Astrocyte (in vitro differentiated cells and primary cell): ENCODE results near the gene RLBP1. TPM values are rescaled to one million over a fixed set of nuclear protein-coding genes. Genes with fewer than 3 reads are reported as not detected.

ENCODE experiments used
- DNase-seq: peaks from one replicate; pipeline ENCODE4 v3.0.0-alpha.2; 2010; ENCODE audit warnings: low read depth
- FAIRE-seq: peaks from 2 replicates; lab custom pipeline; 2011; peaks lifted over from hg19 to GRCh38; lab: Jason Lieb, UNC
- H2AFZ ChIP-seq: 2 replicates; pipeline ENCODE4 v1.6.0; 2012; ENCODE audit warnings: low read depth, low read length, inconsistent platforms
- H3K27ac ChIP-seq: 2 replicates; pipeline ENCODE4 v1.5.1; 2011; ENCODE audit warnings: low read depth, low read length, inconsistent platforms
- H3K27me3 ChIP-seq: 2 replicates; pipeline ENCODE4 v1.6.0; 2011; ENCODE audit warnings: low read length, inconsistent platforms; ENCODE audit not compliant: insufficient read depth
- H3K36me3 ChIP-seq: 2 replicates; pipeline ENCODE4 v1.5.1; 2011; ENCODE audit warnings: low read length, inconsistent platforms; ENCODE audit not compliant: insufficient read depth
- H3K4me1 ChIP-seq: 2 replicates; pipeline ENCODE4 v1.5.1; 2011; ENCODE audit warnings: low read length, inconsistent platforms; ENCODE audit not compliant: insufficient read depth
- H3K4me2 ChIP-seq: 2 replicates; pipeline ENCODE4 v1.6.0; 2012; ENCODE audit warnings: low read length, inconsistent platforms
- H3K4me3 ChIP-seq: 2 replicates; pipeline ENCODE4 v1.5.1; 2011; ENCODE audit warnings: low read depth, mild to moderate bottlenecking, low read length, inconsistent platforms; ENCODE audit not compliant: insufficient read depth
- H3K79me2 ChIP-seq: 2 replicates; pipeline ENCODE4 v1.6.0; 2012; ENCODE audit warnings: mild to moderate bottlenecking, low read length, inconsistent platforms; ENCODE audit not compliant: insufficient read depth
- H3K9ac ChIP-seq: 2 replicates; pipeline ENCODE4 v1.6.0; 2012; ENCODE audit warnings: mild to moderate bottlenecking, low read length, inconsistent platforms
- H3K9me3 ChIP-seq: 2 replicates; pipeline ENCODE4 v1.5.1; 2012; ENCODE audit warnings: low read depth, mild to moderate bottlenecking, low read length, inconsistent platforms; ENCODE audit not compliant: insufficient read depth
- H4K20me1 ChIP-seq: 2 replicates; pipeline ENCODE4 v1.6.0; 2012; ENCODE audit warnings: low read length, inconsistent platforms; ENCODE audit not compliant: insufficient read depth
- H3K27ac Mint-ChIP-seq: one replicate; pipeline ENCODE4 v1.8.0; 2021; ENCODE audit warnings: mild to moderate bottlenecking, mixed read lengths; ENCODE audit not compliant: unreplicated experiment
- H3K27me3 Mint-ChIP-seq: one replicate; pipeline ENCODE4 v1.8.0; 2021; ENCODE audit warnings: low read depth, mixed read lengths; ENCODE audit not compliant: unreplicated experiment
- H3K36me3 Mint-ChIP-seq: one replicate; pipeline ENCODE4 v1.8.0; 2021; ENCODE audit warnings: low read depth, mixed read lengths; ENCODE audit not compliant: unreplicated experiment
- H3K4me1 Mint-ChIP-seq: one replicate; pipeline ENCODE4 v1.8.0; 2021; ENCODE audit warnings: low read depth, mixed read lengths; ENCODE audit not compliant: unreplicated experiment
- H3K4me3 Mint-ChIP-seq: one replicate; pipeline ENCODE4 v1.8.0; 2021; ENCODE audit warnings: mild to moderate bottlenecking, moderate library complexity, mixed read lengths; ENCODE audit not compliant: unreplicated experiment
- H3K9me3 Mint-ChIP-seq: one replicate; pipeline ENCODE4 v1.8.0; 2021; ENCODE audit warnings: mild to moderate bottlenecking, mixed read lengths; ENCODE audit not compliant: unreplicated experiment
- CTCF ChIP-seq: IDR thresholded peaks from 2 replicates; pipeline ENCODE4 v1.5.1; 2011; ENCODE audit warnings: low read depth, mild to moderate bottlenecking, inconsistent platforms, low read length, moderate library complexity; ENCODE audit not compliant: insufficient read depth
- EZH2 ChIP-seq: IDR thresholded peaks from 2 replicates; pipeline ENCODE4 v1.6.1; 2012; ENCODE audit warnings: mild to moderate bottlenecking, low read length, inconsistent platforms; ENCODE audit not compliant: insufficient read depth
- total RNA-seq: library from RNA; stranded (reverse); gene quantifications from 2 replicates; pipeline ENCODE4 v1.2.1, GENCODE V29; 2021

Gene RLBP1
- total RNA-seq, 1 donor from 2014 or later, result not detected

GRCh38 chr15:89175617-89176191 is 45.7 kb downstream of the RLBP1 start:
- TF ChIP-seq EZH2, result no peak
- TF ChIP-seq CTCF, result no peak
- Histone ChIP-seq H3K36me3 (peaks cover 17% of the 10 kb centered on the region), H3K27ac (no peak overlapping the region), H3K4me1 (peaks cover 8% of the 10 kb centered on the region), H2AFZ (no peak overlapping the region), H4K20me1 (peaks cover 3% of the 10 kb centered on the region), H3K4me3 (no peak overlapping the region), H3K4me2 (no peak overlapping the region), H3K9me3 (no peaks in the 10 kb centered on the region), H3K9ac (no peak overlapping the region), H3K79me2 (no peaks in the 10 kb centered on the region), H3K27me3 (no peaks in the 10 kb centered on the region)
- Mint-ChIP-seq H3K4me3 (no peak overlapping the region), H3K4me1 (no peaks in the 10 kb centered on the region), H3K27ac (no peak overlapping the region), H3K27me3 (no peaks in the 10 kb centered on the region), H3K9me3 (no peaks in the 10 kb centered on the region), H3K36me3 (peaks cover 10% of the 10 kb centered on the region)
- DNase-seq (no peak), FAIRE-seq (no peak)

- Histone ChIP-seq H2AFZ (no peak overlapping the region), H3K9me3 (no peaks in the 10 kb centered on the region), H3K79me2 (no peaks in the 10 kb centered on the region), H3K9ac (no peak overlapping the region), H3K4me2 (no peak overlapping the region), H4K20me1 (peaks cover 3% of the 10 kb centered on the region), H3K4me1 (peaks cover 8% of the 10 kb centered on the region), H3K27me3 (no peaks in the 10 kb centered on the region), H3K36me3 (peaks cover 14% of the 10 kb centered on the region), H3K4me3 (no peak overlapping the region), H3K27ac (no peak overlapping the region)
- Mint-ChIP-seq H3K27me3 (no peaks in the 10 kb centered on the region), H3K4me1 (no peaks in the 10 kb centered on the region), H3K4me3 (no peak overlapping the region), H3K36me3 (peaks cover 10% of the 10 kb centered on the region), H3K27ac (no peak overlapping the region), H3K9me3 (no peaks in the 10 kb centered on the region)
- no peak for DNase-seq
- no peak for TF ChIP-seq CTCF
- no peak for TF ChIP-seq EZH2
- FAIRE-seq, result no peak
Observed at GRCh38 chr15:89174476-89174875, 46.9 kb downstream of the RLBP1 start.

GRCh38 chr15:89172921-89173320 is 48.5 kb downstream of the RLBP1 start:
- Mint-ChIP-seq H3K4me3 (no peak overlapping the region), H3K27ac (no peak overlapping the region), H3K4me1 (peaks cover 6% of the 10 kb centered on the region), H3K36me3 (peaks cover 10% of the 10 kb centered on the region), H3K9me3 (no peaks in the 10 kb centered on the region), H3K27me3 (no peaks in the 10 kb centered on the region)
- Histone ChIP-seq H3K79me2 (no peaks in the 10 kb centered on the region), H3K4me3 (no peak overlapping the region), H3K4me1 (peaks cover 13% of the 10 kb centered on the region), H4K20me1 (peaks cover 1% of the 10 kb centered on the region), H3K27me3 (no peaks in the 10 kb centered on the region), H3K27ac (no peak overlapping the region), H3K4me2 (no peak overlapping the region), H3K9ac (no peak overlapping the region), H3K9me3 (no peaks in the 10 kb centered on the region), H3K36me3 (peaks cover 6% of the 10 kb centered on the region), H2AFZ (no peak overlapping the region)
- FAIRE-seq (no peak), DNase-seq (no peak)
- no peak for TF ChIP-seq CTCF
- TF ChIP-seq EZH2, result no peak
